Measurements from ENCODE around the gene RHD.
"Not testable (repeated sequence)": the region's sequence is repeated elsewhere in the genome, so short reads cannot be mapped to it uniquely, and the experiment has no call there.

RHD gene

DNA sequence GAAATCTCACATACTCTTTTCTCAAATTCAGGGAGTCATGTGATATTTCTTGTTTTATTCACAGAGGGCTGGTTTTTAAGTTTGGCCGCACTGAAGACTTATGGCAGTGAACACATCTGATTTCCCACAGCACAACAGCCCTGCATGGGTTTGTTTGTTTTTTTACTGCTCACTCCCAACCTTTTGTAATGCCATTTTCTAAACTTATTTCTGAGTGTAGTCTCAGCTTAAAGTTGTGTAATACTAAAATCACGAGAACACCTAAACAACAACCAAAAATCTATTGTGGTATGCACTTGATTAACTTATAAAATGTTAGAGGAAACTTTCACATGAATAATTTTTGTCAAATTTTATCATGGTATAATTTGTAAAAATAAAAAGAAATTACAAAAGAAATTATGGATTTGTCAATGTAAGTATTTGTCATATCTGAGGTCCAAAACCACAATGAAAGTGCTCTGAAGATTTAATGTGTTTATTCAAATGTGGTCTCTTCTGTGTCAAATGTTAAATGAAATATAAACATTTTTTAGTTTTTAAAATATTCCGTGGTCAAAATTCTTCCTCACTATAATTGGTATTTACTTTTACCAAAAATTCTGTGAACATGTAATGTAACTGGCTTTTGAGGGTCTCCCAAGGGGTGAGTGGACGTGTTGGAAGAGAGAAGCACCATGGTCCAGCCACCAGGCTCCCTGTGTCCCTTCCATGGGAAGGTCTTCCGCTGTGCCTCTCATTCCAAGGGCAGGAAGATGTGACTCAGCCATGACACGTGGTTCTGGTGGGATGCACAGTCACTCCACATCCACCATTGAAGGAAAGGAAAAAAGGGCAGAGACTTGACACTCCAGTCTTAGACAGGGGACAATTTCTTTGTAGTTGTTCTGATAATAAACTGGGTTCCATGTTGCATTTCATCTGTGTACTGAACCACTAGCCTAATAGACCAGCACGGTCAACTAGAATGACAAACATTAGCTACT lies 88.6 kb downstream of the RHD start:
- DNase-seq = no peak

DNA sequence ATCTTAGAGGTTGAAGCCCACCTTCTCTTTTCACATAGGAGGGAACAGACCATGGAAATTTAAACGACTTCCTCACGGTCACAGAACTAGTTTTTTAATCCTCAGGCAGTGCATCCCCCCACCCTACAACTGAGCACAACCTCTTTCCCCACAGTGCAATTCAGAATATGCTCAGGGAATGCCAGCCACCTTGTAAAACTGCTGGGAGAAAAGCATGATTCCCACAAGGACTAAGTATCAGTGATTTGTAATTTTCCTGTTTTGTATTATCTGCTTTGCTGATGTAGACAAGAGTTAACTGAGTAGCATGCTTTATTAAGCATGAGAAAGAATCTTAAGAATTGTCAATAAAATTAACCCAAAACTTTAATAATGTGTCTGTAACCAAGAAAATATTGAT lies 89.6 kb downstream of the RHD start:
- DNase-seq = no peak

DNA sequence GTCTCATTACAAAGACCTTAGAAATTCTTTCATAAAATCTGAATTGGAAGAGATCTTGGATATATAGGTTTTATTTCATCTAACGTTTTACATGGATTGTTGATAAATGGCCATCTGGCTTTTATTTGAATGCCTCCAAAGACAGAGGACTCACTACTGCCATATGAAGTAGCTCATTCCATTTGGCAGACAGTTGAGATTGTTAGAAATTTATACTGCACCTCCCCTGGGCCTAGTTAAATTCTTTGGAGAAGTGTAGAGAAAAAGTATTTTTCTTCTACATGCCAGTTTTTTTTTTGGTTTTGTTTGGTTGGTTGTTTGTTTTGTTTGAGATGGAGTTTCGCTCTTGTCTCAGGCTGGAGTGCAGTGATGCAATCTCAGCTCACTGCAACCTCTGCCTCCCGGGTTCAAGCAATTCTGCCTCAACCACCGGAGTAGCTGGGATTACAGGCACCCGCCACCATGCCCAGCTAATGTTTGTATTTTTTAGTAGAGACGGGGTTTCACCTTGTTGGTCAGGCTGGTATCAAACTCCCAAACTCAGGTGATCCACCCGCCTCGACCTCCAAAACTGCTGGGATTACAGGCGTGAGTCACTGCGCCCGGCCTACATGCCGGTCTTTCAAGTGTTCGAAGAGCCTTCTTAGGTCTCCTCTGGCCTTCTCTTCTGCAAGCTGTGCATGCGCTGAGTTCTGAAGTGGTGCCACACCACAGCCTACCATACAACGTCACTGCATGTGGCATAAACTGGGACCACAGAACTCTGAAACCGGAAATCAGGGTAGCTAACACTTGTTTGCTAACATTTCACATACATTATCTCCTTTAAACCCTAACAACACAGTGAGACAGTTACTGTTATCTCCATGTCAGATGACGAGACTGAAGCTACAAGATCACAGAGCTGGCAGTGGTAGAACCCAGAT lies 90.6 kb downstream of the RHD start:
- DNase-seq = not testable (repeated sequence)

DNA sequence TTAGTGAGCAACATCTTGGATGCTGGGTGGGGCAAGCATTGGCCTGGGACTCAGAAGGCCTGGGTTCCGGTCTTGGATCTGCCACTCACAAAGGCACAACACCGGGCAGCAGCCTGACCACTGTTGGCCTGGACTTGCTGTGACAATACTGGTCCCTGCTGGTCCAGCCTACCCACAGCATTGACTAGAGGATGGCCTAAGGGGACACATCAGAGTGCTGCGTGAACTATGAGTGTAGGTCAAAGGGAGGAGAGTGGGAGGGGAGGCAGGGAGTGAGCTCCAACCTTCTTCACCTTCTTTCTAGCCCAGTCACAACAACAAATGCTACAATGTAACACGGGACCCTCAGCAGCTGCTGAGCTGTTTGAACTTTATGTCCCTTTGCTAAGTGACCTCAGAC lies 96.9 kb downstream of the RHD start:
- DNase-seq = no peak

DNA sequence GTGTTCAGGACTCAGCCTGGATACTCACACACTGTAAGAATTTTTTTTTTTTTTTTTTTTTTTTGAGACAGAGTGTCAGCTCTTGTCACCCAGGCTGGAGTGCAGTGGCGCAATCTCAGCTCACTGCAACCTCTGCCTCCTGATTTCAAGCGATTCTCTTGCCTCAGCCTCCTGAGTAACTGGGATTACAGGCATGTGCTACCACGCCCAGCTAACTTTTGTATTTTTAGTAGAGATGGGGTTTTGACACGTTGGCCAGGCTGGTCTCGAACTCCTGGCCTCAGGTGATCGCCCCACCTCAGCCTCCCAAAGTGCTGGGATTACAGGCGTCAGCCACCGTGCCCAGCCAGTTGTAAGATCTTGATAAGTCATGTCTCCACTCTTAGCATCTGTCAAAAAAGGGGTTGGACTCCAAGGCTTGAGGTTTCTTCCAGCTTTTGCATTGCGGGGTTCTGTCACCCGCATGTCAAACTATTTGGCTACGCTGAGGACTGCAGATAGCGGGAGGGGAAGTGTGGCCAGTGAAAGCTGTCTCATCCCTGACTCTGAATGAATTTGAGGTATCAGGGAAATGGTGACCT lies 97.5 kb downstream of the RHD start:
- not testable (repeated sequence) for DNase-seq

DNA sequence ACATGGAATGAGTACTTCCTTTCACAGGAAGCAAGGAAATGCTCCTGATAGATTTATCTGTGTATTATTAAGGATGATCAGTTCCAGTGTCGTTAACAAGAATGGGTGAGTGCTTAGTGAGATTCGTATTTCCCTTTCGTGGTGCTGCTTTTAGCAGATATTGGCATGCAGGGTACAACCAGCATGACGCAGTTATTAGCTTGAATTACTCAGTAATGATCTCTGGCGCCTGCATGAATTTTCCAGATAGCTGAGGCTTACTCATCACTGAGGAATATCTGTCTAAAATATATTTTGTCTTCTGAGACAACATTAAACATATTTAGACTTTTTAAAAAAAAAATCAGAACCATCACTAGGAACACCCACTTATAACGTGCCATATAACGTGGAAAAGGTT lies 99.4 kb downstream of the RHD start:
- DNase-seq = not testable (repeated sequence)

DNA sequence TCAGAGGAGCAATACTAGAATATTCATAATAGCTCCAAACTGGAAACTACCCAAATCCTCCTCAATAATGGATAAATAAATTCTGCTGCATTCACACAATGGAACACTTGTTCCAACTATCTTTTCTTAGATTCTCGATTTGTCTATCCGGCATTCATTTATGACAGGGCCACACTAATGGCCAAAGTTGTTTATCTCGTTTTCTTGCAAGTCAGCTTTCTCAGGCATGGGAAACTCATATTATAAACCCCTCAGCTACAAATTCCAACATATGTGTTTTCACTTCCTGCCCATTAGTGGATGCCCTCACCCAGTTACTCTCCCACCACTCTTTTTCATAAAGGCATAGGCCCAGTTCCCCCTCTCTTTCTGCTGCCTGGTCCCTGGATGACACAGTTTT lies 106.1 kb downstream of the RHD start:
- not testable (repeated sequence) for DNase-seq

Measured in activated gamma-delta T cell treated with Interleukin-2 at 50 U/mL for 16 hours (primary cell).